CD4-positive, alpha-beta T cell treated with Interleukin-4 for 4 hours (primary cell): ENCODE measurements around the gene KRT2.
"Not testable (repeated sequence)": the region's sequence is repeated elsewhere in the genome, so short reads cannot be mapped to it uniquely, and the experiment has no call there.

Experiments
- DNase-seq: peaks from one replicate; pipeline ENCODE4 v3.0.0-alpha.2; 2020

Gene KRT2

GRCh38 chr12:52683575-52684300 is 31.7 kb upstream of the KRT2 start:
- no peak for DNase-seq

DNA sequence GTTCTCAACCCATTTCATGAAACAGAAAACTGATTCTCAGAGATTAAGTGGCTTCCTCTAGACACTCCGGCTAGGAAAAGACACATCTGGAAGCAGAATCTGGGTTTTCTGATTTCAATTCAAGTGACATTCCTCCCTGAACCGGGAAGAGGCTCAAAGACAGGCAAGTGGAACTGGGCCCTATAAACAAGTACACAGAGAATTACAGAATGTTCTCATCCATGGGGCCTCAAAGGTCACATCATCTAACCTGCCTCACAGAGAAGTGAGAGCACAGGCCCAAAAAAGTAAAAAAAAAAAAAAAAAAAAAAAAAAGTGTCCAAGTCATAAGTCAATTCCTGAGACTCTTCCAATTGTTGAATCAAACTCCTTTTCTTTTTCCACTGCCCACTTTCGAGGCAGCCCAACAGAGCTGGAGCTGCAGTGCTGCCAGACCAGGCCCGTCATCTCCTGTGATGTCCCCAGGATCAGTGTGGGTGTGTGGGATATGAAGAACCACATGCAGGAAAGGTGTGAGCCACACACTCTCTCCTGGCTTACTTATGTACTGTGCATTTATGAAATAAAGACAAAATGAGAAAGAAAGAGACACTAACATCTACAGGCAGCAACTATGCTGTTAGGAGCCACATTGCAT is 31.0 kb upstream of the KRT2 start:
- no peak for DNase-seq

- DNase-seq: no peak
Measured at GRCh38 chr12:52682381-52682660, 30.3 kb upstream of the KRT2 start.

DNA sequence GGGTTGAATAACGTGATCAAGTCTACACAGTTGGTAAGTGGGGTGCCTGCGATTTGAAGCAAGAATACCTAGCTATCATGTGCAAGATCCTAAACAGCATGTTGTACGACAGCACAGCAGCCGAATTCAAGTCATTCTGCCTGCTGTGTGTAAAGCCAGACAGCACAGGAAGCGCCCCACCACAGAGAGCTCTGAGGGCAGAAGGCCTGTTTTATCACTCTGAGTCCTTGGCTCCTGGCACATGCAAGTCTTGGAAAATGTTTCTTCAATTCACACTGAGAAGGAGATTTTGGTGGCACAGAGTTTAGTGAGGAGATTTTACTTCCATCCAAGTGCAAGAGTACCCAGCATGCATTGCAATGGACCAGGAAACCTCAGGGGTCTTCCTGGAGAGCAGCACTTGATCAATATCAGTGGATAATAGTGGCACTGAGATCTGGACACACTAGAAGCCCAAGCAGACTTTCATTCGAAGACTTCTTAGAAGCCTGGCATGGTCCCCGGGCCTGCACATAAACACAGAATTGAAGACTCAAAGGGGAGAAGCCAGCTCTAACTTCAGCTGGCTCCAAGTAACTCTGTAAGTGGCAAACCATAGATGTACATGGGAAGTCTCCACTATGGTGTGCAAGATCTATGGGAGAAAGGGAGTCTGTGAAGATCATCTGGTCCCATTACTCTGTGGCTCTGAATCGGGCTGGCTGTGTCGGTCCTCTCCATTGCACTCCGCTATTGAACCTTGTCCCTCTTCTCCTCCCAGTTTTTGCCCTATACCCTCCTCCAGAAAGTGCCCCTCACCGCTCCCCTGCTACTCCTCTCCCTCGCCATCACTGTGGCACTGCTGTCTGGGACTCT is 29.7 kb upstream of the KRT2 start:
- peak; percentile 20 for DNase-seq

DNA sequence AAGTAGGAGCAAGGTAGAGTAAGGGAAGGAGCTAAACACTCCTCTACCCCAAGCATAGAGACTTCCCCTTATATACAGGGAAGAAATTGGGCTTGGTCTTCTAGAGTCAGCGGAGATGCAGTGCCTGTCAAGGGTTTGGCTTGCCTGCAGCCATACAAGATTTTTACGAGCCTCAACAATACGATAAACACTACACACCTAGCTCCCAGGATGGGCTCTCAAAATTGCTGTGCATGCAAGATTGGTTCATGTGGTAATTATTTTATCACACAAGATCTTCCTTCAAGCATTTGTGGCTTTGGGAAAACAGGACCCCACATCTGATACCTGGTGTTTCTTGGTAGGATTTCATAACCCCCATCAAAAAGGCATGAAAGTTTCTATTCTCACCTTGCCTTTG is 28.4 kb upstream of the KRT2 start, which contains the start of gene KRT1:
TSS of gene KRT1 (minus strand) at position 45 of the 400 bp plus-strand sequence. CDS start 59 bp downstream, outside the sequence.
- no peak for DNase-seq

DNA sequence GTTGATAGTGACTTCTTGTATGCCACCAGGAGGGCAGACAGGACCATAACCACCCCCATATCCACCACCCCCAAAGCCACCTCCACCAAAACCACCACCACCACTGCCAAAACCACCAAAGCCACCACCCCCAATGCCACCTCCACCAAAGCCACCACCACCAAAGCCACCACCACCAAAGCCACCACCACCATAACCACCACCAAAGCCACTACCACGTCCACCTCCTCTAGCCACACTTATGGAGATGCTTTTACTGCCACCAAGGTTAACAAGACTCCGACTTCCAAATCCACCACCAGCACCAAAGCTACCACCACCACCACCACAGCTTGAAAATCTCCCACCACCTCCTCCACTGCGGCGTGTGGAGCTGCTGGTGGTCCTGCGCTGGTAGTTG is 27.9 kb upstream of the KRT2 start:
- no peak for DNase-seq

GRCh38 chr12:52677671-52678070 is 25.7 kb upstream of the KRT2 start:
- no peak for DNase-seq

GRCh38 chr12:52677126-52677525 is 25.1 kb upstream of the KRT2 start:
- no peak for DNase-seq

- DNase-seq: no peak
Measured at GRCh38 chr12:52676163-52676562, 24.2 kb upstream of the KRT2 start.

DNA sequence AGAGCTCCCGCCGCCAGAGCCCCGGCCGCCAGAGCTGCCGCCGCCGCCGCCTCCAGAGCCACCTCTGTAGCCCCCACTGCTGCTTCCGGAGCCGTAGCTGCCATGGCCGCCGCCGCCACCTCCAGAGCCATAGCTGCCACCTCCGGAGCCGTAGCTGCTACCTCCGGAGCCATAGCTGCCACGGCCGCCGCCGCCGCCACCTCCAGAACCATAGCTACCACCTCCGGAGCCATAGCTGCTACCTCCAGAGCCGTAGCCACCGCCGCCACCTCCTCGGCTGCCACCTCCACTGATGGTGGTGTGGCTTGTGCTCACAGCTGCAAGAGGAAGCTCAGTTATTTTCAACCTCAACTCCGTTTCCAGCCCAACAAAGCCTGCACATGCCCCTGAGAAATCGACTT is 23.3 kb upstream of the KRT2 start:
- no peak for DNase-seq

- no peak for DNase-seq
Measured at GRCh38 chr12:52674433-52674775, 22.4 kb upstream of the KRT2 start.

DNA sequence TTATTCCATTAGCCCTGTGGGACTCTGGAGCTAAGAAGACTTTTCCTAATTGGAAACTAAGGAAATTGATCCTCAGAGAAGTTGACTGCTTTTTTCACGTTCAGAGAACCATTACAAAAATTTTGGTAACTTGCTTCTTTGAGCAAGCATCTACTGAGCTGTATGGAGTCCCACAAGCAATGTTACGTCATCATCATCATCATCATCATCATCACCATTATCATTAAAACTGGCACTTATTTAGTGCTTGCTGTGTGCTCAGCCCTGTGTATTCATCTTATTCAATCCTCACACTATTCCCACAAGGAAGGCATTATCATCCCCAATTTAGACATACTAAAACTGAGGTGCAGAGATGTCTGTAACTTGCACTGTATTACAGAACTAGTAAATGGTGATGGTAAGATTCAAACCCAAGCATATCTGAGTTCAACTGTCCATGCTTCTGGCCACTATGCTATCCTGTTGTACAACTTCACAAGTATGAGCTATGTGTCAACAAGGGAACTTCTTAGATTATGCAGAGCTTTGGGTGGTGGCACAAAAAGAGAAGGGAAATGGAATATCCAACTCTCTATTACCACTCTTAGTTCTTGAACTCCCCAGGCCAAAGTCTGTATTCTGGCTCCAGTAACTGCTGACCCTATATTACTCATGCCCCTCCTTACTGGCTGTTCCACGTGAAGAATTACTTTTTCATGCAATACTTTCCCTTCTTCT is 21.9 kb upstream of the KRT2 start:
- no peak for DNase-seq

- no peak for DNase-seq
Measured at GRCh38 chr12:52673217-52673616, 21.2 kb upstream of the KRT2 start.

DNA sequence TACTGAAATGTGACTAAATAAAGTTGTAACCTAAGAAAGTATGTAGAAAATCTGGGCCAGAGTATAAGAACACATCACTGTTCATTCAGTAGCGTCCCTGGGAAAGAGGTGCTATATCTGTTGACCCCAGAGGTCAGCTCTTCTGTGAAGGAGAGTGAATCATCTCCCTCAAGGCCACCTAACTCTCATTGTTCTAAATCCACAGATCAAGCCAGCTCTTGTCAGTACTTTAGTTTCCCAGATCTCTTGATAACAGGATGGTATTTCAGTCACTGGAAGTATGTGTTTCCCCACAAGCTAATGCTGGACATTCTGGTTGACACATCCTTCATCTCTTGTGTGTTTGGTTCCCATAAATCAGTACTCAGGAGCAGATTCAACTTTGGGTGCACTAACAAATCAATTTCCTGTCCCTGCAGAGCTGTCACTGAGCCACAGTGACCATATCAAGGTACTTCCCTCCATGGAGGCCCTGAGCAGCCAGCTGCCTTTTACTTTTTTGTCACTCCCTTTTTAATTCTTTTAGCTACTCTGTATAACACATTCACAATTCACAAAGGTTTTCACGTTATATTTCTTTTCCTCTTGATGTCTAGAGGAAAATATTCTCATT is 20.4 kb upstream of the KRT2 start:
- no peak for DNase-seq

GRCh38 chr12:52670961-52671360 is 18.9 kb upstream of the KRT2 start:
- no peak for DNase-seq

- no peak for DNase-seq
Measured at GRCh38 chr12:52670506-52670905, 18.5 kb upstream of the KRT2 start.

GRCh38 chr12:52669941-52670340 is 17.9 kb upstream of the KRT2 start:
- not testable (repeated sequence) for DNase-seq

DNA sequence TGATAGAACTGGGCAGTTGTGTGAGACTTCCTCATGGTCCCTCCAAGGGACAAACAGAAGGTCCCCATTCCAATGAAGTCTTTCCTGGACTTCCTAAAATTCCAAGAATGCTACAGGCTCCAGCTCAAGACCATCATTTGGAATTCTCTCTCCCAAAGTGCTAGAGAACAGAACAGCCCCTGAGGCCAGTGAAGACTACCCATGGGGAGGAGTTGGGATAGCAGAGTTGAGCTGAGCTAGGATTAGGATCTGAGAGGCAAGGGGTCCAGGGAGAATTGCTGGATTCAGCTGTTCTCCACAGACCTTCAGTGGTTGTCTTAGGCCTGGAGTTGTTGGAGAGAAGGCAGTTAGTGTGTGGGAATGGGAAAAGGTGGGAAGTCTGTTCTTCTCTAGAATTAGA is 17.4 kb upstream of the KRT2 start:
- no peak for DNase-seq

GRCh38 chr12:52667931-52668330 is 15.9 kb upstream of the KRT2 start:
- no peak for DNase-seq

DNA sequence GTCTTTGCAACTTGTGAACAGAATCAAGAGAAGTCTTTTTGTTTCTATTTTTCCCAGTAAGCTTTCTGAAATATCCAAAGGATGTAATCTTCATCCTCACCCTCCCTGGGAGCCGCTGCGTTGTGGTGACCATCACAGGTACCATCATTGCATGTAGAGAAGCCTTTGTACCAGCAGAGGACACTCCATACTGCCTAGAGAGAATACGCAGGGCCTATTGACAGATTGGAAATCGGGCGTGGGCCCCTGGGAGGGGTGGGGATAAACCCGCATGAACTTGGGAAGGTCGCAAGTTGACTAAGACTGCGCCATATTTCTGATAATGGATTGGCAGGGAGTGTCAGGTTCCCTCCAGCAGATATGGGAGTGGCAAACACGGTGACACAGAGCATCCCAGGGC is 15.5 kb upstream of the KRT2 start:
- DNase-seq: no peak

- no peak for DNase-seq
Measured at GRCh38 chr12:52666471-52666870, 14.5 kb upstream of the KRT2 start.

DNA sequence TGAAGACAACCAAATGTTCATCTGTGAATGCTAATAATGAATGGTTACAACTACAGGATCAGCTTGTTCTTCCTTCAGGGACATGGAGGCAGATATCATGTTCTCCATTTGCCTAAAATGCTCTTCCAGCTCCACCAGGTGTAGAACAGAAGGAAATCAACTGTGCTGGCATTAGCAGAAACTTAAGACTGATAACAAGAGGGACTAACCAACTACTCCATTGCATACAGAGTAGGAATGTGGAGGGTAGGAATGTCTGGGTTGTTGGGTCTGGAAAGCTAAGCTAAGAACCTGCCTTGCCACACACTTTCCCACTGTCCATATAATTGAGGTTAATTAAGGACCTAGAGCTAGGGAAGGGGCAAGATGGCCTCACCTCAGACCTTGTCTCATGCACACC is 11.4 kb upstream of the KRT2 start:
- DNase-seq: no peak

DNA sequence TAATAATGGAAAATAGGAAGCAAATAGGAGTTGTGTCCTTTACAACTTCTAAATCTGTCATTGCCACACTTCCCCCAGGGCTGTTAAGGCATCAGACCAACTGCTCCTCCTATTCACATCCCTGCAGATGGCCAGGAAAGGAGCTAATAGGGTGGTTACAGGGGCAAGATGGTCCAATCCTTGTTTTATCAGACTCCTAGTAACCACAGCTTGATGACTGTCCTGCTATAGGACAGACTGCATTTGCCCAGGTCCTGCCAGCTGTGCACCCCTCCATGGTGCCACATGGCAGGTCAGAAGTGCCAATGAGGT is 10.9 kb upstream of the KRT2 start:
- no peak for DNase-seq
